ENCODE results near the gene ABCB11.

Gene ABCB11

GRCh38 chr2:169007941-169008340 lies 23.2 kb downstream of the ABCB11 start:
- DNase-seq (ENCODE audit: low read depth in 3 of 3) = no peak

DNA sequence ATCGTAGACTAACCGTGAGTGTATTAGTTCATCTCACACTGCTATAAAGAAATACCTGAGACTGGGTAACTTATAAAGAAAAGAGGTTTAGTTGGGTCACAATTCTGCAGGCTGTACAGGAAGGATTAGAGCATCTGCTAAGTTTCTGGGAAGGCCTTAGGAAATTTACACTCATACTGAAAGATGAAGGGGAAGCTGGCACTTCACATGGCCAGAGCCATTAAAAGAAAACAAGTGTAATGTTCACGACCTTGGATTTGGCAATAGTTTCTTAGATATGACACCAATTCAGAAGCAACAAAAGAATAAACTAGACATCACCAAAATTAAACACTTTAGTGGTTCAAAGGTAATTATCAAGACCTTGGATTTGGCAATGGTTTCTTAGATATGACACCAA lies 23.8 kb downstream of the ABCB11 start:
- DNase-seq (ENCODE audit: low read depth in 3 of 3) = no peak

DNA sequence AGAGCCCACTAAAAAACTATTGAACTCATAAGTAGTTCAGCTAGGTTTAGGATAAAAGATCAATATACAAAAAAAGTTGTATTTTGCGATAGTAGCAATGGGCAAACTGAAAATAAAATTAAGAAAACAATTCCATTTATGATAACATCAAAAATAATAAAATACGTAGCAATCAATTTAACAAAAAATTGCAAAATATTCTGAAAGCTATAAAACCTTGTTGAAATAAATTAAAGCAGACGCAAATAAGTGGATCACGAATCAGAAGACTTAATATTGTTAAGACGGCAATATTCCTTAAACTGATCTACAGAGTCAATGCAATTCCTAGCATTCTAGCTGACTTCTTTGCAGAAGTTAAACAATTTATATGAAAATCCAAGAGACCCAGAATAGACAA lies 24.5 kb downstream of the ABCB11 start:
- no peak for DNase-seq (ENCODE audit: low read depth in 3 of 3)

- no peak for DNase-seq (ENCODE audit: low read depth in 3 of 3)
Measured at GRCh38 chr2:169005994-169006393, 25.1 kb downstream of the ABCB11 start.

GRCh38 chr2:169005080-169005598 lies 26.0 kb downstream of the ABCB11 start:
- DNase-seq (ENCODE audit: low read depth in 3 of 3) = no peak

- no peak for DNase-seq (ENCODE audit: low read depth in 3 of 3)
Measured at GRCh38 chr2:169002161-169002738, 28.9 kb downstream of the ABCB11 start.

- peak in 1 of 3 donors; percentile 8 for DNase-seq (ENCODE audit: low read depth in 3 of 3)
Measured at GRCh38 chr2:169001116-169001815, 29.9 kb downstream of the ABCB11 start.

DNA sequence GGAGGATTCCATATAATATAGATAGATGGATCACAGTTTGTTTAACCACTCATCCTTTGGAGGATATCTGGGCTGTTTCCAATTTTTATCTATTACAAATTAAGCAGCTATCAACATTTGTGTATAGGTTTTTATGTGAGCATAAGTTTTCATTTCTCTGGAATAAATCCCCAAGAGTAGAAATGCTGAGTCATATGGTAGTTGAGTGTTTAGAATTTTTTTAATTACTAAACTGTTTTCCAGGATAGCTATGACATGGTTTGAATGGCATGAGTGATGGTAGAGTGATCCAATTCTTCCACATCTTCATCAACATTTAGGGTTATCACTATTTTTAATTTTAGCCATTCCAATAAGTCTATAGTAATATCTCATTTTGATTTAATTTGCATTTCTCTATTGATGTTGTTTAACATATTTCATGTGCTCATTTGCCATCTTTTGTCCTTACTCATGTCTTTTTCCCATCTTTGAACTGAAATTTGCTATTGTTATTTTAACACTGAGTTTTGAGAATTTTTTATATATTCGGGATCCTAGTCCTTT lies 31.4 kb downstream of the ABCB11 start:
- no peak for DNase-seq (ENCODE audit: low read depth in 3 of 3)

DNA sequence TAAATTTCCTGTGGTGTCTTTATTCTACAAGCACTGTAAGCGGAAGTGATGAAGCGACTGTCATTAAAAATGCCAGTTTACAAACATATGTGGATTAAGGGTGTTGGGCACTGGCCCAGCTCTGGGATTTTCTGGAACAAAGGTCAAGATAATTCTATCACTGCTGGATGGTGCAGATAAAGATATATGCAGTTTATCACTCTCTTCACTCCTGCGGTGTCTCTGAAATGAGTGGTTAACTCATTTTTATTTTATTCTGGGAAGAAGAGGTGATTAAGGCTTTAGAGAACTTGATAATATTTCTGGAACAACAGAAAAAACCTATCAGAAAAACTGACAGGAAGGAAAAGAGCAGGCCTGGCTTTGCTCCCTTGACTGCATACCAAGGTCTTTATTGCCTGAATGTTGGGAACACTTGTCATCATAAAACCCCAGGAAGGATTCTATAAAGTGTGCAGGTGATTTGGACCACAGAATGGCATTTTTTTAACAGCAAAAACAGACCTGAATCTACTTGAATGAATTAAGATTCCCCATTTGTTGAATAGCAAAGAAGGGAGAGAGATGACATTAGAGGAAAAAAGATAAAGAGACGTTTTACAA lies 32.4 kb downstream of the ABCB11 start:
- DNase-seq (ENCODE audit: low read depth in 3 of 3) = no peak

DNA sequence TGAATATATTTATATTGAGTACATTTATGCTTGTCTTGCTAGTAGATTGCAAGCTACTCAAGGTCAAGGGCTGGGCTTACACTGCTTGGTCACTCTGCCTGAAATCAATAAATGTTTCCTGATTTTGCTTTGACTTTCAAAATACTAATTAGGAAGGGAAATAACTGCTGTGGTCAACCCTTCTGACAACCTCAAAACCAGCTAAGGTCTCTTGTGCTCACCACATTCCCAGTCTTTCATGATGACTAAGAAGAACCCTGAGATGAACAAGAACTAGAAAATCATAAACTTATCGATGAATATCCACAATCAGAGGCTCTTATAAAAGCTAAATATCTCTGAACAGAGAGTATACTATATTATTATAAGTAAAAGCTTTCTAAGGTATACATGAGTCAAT lies 33.3 kb downstream of the ABCB11 start:
- DNase-seq (ENCODE audit: low read depth in 3 of 3) = no peak

- DNase-seq (ENCODE audit: low read depth in 3 of 3) = no peak
Measured at GRCh38 chr2:168997118-168997521, 34.0 kb downstream of the ABCB11 start.

DNA sequence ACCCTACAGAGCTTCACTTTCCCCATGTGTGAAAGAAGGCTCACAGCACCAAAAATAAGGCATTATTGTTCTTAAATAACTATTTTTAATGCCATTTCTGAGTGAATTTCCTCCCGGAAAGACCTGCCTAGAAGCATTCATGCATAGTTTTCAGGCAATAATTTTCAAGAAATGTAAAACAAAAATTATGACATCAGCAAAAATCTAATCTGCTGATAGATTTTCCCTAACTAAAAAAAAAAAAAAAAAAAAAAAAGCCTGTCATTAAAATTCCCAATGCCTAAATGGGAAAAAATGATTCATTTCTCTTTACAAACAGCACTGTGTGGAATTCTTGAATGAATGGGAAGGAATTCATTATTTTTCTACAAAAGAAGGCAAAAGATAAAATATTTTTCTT lies 35.4 kb downstream of the ABCB11 start:
- DNase-seq (ENCODE audit: low read depth in 3 of 3) = no peak

DNA sequence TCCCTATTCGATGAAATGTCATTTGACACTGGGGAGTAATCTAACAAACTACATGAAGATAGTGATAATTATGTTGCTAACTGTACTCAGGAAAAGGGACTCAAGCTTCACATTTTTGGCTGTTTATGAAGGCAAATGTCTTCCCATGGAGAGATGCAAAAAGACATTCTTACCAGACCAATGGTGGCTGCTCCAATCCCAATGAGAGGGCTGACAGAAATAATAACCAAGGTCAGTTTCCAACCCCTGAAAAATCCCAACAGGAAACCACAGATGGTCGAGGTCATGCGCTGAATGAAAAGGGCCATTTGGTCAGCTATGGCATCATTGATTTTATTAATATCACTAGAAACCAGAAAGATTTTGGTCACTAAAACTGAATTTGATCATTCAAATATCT lies 37.6 kb downstream of the ABCB11 start:
- DNase-seq (ENCODE audit: low read depth in 3 of 3) = no peak

- DNase-seq (ENCODE audit: low read depth in 3 of 3) = no peak
Measured at GRCh38 chr2:168992591-168993349, 38.4 kb downstream of the ABCB11 start.

- no peak for DNase-seq (ENCODE audit: low read depth in 3 of 3)
Measured at GRCh38 chr2:168992026-168992425, 39.1 kb downstream of the ABCB11 start.

DNA sequence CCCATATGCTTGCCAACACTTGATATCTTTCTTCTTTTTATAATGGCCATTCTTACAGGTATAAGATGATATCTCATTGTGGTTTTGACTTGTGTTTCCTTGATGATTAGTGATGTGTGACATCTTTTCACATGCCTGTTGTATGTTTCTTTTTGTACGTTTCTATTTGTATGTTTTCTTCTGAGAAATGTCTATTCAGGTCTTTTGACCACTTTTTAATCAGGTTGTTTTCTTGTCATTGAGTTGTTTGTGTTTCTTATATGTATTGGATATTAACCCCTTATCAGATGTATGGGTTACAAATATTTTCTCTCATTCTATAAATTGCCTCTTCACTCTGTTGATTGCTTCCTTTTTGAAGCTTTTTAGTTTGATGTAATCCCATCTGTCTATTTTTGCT lies 42.4 kb downstream of the ABCB11 start:
- no peak for DNase-seq (ENCODE audit: low read depth in 3 of 3)

GRCh38 chr2:168986398-168986943 lies 44.7 kb downstream of the ABCB11 start:
- DNase-seq (ENCODE audit: low read depth in 3 of 3) = no peak

DNA sequence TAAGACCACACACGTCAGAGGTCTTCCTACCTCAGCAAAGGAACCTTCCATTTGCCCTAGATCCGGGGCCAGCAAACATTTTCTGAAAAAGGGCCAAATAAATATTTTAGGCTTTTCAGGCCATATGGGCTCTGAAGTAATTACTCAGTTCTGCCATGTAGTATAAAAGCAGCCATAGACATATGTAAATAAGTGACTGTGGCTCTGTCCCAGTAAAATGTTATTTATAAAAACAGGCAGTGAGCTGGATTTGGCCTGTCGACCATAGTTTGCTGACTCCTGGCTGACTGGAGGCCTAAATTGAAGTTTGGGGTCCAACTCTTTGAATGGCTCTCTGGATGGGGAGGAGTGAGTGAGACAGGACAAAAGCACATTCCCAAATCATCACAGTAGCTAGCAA lies 49.5 kb downstream of the ABCB11 start:
- no peak for DNase-seq (ENCODE audit: low read depth in 3 of 3)

- no peak for DNase-seq (ENCODE audit: low read depth in 3 of 3)
Measured at GRCh38 chr2:168978461-168978861, 52.7 kb downstream of the ABCB11 start.

DNA sequence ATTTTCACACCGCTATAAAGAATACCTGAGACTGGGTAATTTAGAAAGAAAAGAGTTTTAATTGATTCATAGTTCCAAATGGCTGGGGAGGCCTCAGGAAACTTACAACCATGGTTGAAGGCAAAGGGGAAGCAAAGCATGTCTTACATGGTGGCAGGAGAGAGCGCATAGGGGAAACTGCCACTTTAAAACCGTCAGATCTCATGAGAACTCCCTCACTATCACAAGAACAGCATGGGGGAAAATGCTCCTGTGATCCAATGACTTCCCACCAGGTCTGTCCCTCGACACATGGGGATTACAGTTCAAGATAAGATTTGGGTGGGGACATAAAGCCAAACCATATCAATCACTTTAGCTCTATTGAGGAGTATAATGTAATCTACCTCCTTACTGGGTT lies 53.5 kb downstream of the ABCB11 start:
- DNase-seq (ENCODE audit: low read depth in 3 of 3) = no peak

- no peak for DNase-seq (ENCODE audit: low read depth in 3 of 3)
Measured at GRCh38 chr2:168976034-168976654, 55.0 kb downstream of the ABCB11 start.
